ENCODE results near the gene CLDN16.

The CLDN16 gene

DNA sequence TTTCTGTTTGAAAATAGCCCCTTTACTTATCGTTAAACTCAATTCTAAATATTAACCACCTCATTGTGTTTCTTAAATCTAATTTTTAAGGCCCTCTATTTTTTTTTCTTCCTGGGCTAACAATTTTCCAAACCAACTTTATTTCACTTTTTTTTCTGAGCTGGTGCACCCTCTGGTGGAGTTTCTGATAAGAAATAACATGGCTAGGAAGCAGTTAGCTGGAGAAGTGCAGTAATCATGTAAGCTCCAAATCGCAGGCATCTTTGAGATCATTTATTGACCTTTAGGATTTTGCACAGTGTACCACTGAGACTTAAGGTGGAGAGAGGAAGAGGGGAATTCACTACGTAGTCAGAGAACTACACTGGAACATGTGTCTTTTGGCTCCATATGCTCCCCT is 55.3 kb downstream of the CLDN16 start:
- TF ChIP-seq TAF1 (IDR thresholded peaks at IDR 0.05; ENCODE audit: borderline replicate concordance, insufficient read depth, low read length), result no peak
- no peak for TF ChIP-seq SIN3A (IDR thresholded peaks at IDR 0.05; ENCODE audit: borderline replicate concordance, insufficient read depth, low read length)
- TF ChIP-seq, protein P1, sequence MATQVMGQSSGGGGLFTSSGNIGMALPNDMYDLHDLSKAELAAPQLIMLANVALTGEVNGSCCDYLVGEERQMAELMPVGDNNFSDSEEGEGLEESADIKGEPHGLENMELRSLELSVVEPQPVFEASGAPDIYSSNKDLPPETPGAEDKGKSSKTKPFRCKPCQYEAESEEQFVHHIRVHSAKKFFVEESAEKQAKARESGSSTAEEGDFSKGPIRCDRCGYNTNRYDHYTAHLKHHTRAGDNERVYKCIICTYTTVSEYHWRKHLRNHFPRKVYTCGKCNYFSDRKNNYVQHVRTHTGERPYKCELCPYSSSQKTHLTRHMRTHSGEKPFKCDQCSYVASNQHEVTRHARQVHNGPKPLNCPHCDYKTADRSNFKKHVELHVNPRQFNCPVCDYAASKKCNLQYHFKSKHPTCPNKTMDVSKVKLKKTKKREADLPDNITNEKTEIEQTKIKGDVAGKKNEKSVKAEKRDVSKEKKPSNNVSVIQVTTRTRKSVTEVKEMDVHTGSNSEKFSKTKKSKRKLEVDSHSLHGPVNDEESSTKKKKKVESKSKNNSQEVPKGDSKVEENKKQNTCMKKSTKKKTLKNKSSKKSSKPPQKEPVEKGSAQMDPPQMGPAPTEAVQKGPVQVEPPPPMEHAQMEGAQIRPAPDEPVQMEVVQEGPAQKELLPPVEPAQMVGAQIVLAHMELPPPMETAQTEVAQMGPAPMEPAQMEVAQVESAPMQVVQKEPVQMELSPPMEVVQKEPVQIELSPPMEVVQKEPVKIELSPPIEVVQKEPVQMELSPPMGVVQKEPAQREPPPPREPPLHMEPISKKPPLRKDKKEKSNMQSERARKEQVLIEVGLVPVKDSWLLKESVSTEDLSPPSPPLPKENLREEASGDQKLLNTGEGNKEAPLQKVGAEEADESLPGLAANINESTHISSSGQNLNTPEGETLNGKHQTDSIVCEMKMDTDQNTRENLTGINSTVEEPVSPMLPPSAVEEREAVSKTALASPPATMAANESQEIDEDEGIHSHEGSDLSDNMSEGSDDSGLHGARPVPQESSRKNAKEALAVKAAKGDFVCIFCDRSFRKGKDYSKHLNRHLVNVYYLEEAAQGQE (IDR thresholded peaks at IDR 0.05; ENCODE audit: insufficient read depth in 1 of 2, low read depth in 2 of 2, low read length in 2 of 2), result no peak
- TF ChIP-seq POLR2AphosphoS5 (IDR thresholded peaks at IDR 0.05; ENCODE audit: low read depth, low read length), result no peak
- no peak for TF ChIP-seq FOXP2 (optimal IDR thresholded peaks at IDR 0.05; ENCODE audit: borderline replicate concordance, extremely low read depth, extremely low read length, insufficient read depth)

DNA sequence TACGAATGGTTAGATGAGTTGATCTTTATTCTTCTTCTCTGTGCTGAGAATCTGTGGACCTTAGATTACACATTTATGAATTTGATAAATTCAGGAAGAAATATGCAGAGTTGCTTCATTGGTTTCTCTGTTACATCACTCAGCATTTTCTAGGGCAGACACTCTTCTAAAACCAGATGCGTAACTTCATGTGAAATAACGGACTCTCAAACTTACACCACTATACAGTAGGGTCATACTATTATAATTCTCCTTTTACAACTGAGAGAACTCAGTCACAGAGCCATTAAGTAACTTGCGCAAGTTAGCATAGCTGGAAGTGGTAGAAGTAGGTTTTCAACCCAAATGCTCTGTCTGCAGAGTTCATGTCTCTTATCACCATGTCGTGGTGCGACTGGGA is 56.0 kb downstream of the CLDN16 start:
- TF ChIP-seq, protein P1 (IDR thresholded peaks at IDR 0.05; ENCODE audit: insufficient read depth in 1 of 2, low read depth in 2 of 2, low read length in 2 of 2), result no peak
- TF ChIP-seq TAF1 (IDR thresholded peaks at IDR 0.05; ENCODE audit: borderline replicate concordance, insufficient read depth, low read length) (no peak), POLR2AphosphoS5 (IDR thresholded peaks at IDR 0.05; ENCODE audit: low read depth, low read length) (no peak), SIN3A (IDR thresholded peaks at IDR 0.05; ENCODE audit: borderline replicate concordance, insufficient read depth, low read length) (no peak)

DNA sequence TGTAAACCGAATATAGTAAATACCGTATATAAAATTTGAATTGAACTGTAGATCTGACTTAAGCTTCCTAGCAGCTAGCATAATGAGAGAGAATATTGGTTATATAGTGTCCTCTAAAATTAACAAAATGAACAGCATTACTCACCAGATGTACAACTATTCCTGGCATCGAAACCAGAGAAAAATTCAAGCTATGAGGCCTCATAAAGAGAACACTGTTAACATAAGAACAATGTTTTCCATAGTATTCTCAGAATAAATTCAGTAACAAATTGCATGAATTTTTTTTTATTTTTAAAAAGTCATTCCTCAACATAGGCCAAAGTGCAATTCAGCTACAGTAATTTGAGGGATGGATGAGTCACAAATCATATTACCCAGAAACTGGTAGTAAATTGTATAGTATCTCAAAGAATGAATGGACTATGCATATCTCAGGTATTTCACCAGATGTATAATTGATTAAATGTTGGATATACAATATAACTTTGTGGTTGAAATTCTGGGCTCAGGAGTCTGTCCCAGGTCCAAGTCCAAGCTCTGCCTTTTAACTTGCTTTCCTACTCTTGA is 56.7 kb downstream of the CLDN16 start:
- TF ChIP-seq, protein P1 (IDR thresholded peaks at IDR 0.05; ENCODE audit: insufficient read depth in 1 of 2, low read depth in 2 of 2, low read length in 2 of 2), result no peak
- TF ChIP-seq FOXP2 (optimal IDR thresholded peaks at IDR 0.05; ENCODE audit: borderline replicate concordance, extremely low read depth, extremely low read length, insufficient read depth), result no peak
- no peak for TF ChIP-seq POLR2AphosphoS5 (IDR thresholded peaks at IDR 0.05; ENCODE audit: low read depth, low read length)
- TF ChIP-seq SIN3A (IDR thresholded peaks at IDR 0.05; ENCODE audit: borderline replicate concordance, insufficient read depth, low read length), result no peak
- no peak for TF ChIP-seq TAF1 (IDR thresholded peaks at IDR 0.05; ENCODE audit: borderline replicate concordance, insufficient read depth, low read length)

- no peak for TF ChIP-seq TAF1 (IDR thresholded peaks at IDR 0.05; ENCODE audit: borderline replicate concordance, insufficient read depth, low read length)
- TF ChIP-seq, protein P1 (IDR thresholded peaks at IDR 0.05; ENCODE audit: insufficient read depth in 1 of 2, low read depth in 2 of 2, low read length in 2 of 2), result no peak
- TF ChIP-seq POLR2AphosphoS5 (IDR thresholded peaks at IDR 0.05; ENCODE audit: low read depth, low read length), result no peak
- no peak for TF ChIP-seq SIN3A (IDR thresholded peaks at IDR 0.05; ENCODE audit: borderline replicate concordance, insufficient read depth, low read length)
Measured at GRCh38 chr3:190446573-190447279, 58.8 kb downstream of the CLDN16 start.

All from PFSK-1 (cell line).